SK-N-SH treated with all-trans-retinoic acid at 6 μM for 48 hours (cell line): ENCODE results near the gene FAM234A.

ENCODE experiments used
- ATAC-seq: fragments of 200-7000 bp; cut with Tn5 transposase; 3 replicates; pipeline ENCODE4 v1.9.1; 2020; ENCODE audit warnings: mild to moderate bottlenecking, moderate library complexity
- ARNTL ChIP-seq: fragments of 450-650 bp; formaldehyde crosslinking; IDR thresholded peaks from 2 replicates; pipeline ENCODE4 v1.5.0; 2020; ENCODE audit warnings: low read depth, mild to moderate bottlenecking, moderate library complexity, borderline replicate concordance
- BACH2 ChIP-seq: fragments of 250-450 bp; sonication (Bioruptor Pico); IDR thresholded peaks from 2 replicates; pipeline ENCODE4 v1.9.0; 2021; ENCODE audit warnings: mild to moderate bottlenecking, borderline replicate concordance
- CSDC2 ChIP-seq: fragments of 250-450 bp; sonication (Bioruptor Pico); IDR thresholded peaks from 2 replicates; pipeline ENCODE4 v1.5.0; 2020; ENCODE audit warnings: mild to moderate bottlenecking, moderate library complexity
- CSRNP3 ChIP-seq: fragments of 250-450 bp; sonication (Bioruptor Pico); IDR thresholded peaks from 2 replicates; pipeline ENCODE4 v1.5.1; 2021; ENCODE audit warnings: mild to moderate bottlenecking, moderate library complexity
- GLIS3 ChIP-seq: fragments of 250-450 bp; sonication (Bioruptor Pico); IDR thresholded peaks from 2 replicates; pipeline ENCODE4 v1.5.0; 2020; ENCODE audit warnings: mild to moderate bottlenecking, moderate library complexity
- ISL1 ChIP-seq: fragments of 250-450 bp; sonication (Bioruptor Pico); IDR thresholded peaks from 2 replicates; pipeline ENCODE4 v2.1.2; 2022; ENCODE audit warnings: mild to moderate bottlenecking, moderate library complexity
- OSR1 ChIP-seq: fragments of 250-450 bp; sonication (Bioruptor Pico); IDR thresholded peaks from 2 replicates; pipeline ENCODE4 v1.8.0; 2022; ENCODE audit warnings: moderate library complexity, mild to moderate bottlenecking, inconsistent platforms
- PATZ1 ChIP-seq: fragments of 250-450 bp; sonication (Bioruptor Pico); IDR thresholded peaks from 2 replicates; pipeline ENCODE4 v1.8.0; 2020; ENCODE audit warnings: mild to moderate bottlenecking, moderate library complexity, borderline replicate concordance
- POU6F1 ChIP-seq: fragments of 250-450 bp; sonication (Bioruptor Pico); IDR thresholded peaks from 2 replicates; pipeline ENCODE4 v1.8.0; 2021; ENCODE audit warnings: low read depth, mild to moderate bottlenecking, moderate library complexity, borderline replicate concordance
- PPARA ChIP-seq: fragments of 250-450 bp; sonication (Bioruptor Pico); IDR thresholded peaks from 2 replicates; pipeline ENCODE4 v1.5.0; 2020; ENCODE audit warnings: mild to moderate bottlenecking, borderline replicate concordance
- RARB ChIP-seq: fragments of 250-450 bp; sonication (Bioruptor Pico); IDR thresholded peaks from 2 replicates; pipeline ENCODE4 v1.8.0; 2021; ENCODE audit warnings: mild to moderate bottlenecking, moderate library complexity
- SNAI2 ChIP-seq: fragments of 250-450 bp; sonication (Bioruptor Pico); IDR thresholded peaks from 2 replicates; pipeline ENCODE4 v1.5.0; 2020; ENCODE audit warnings: mild to moderate bottlenecking, moderate library complexity
- TOX ChIP-seq: fragments of 250-450 bp; sonication (Bioruptor Pico); IDR thresholded peaks from 2 replicates; pipeline ENCODE4 v1.8.0; 2021; ENCODE audit warnings: mild to moderate bottlenecking, moderate library complexity, borderline replicate concordance
- TSHZ2 ChIP-seq: fragments of 250-450 bp; sonication (Bioruptor Pico); IDR thresholded peaks from 2 replicates; pipeline ENCODE4 v1.5.0; 2020; ENCODE audit warnings: mild to moderate bottlenecking, moderate library complexity
- ZC3H10 ChIP-seq: fragments of 250-450 bp; sonication (Bioruptor Pico); IDR thresholded peaks from 2 replicates; pipeline ENCODE4 v1.5.1; 2021; ENCODE audit warnings: mild to moderate bottlenecking, moderate library complexity
- ZFP30 ChIP-seq: fragments of 450-650 bp; formaldehyde crosslinking; IDR thresholded peaks from 2 replicates; pipeline ENCODE4 v1.5.0; 2022; ENCODE audit warnings: mild to moderate bottlenecking, moderate library complexity
- ZNF565 ChIP-seq: fragments of 450-650 bp; formaldehyde crosslinking; conservative IDR thresholded peaks from 2 replicates; pipeline ENCODE4 v1.5.0; 2020; ENCODE audit warnings: low read depth, mild to moderate bottlenecking, moderate library complexity
- ZNF70 ChIP-seq: fragments of 450-650 bp; formaldehyde crosslinking; IDR thresholded peaks from 2 replicates; pipeline ENCODE4 v1.5.0; 2020; ENCODE audit warnings: mild to moderate bottlenecking, moderate library complexity
- ZNF8 ChIP-seq: fragments of 450-650 bp; formaldehyde crosslinking; IDR thresholded peaks from 2 replicates; pipeline ENCODE4 v1.5.0; 2020; ENCODE audit warnings: mild to moderate bottlenecking, moderate library complexity

Gene FAM234A

GRCh38 chr16:234468-235305 lies at the start of gene FAM234A:
Gene FAM234A (plus strand): TSS chr16:234821. CDS start chr16:254414, 19,593 bp downstream.
- TF ChIP-seq SNAI2 (no peak), TOX (CRISPR knock-in tag) (no peak), ZNF8 (CRISPR knock-in tag) (peak; percentile 19; the same call in 1 of the 2 replicates), ZNF70 (CRISPR knock-in tag) (peak; percentile 59; the same call in 1 of the 2 replicates)
- ATAC-seq = peak; percentile 83

- no peak for ATAC-seq
- no peak for TF ChIP-seq CSRNP3 (CRISPR knock-in tag)
- no peak for TF ChIP-seq ISL1 (CRISPR knock-in tag)
- no peak for TF ChIP-seq POU6F1
- TF ChIP-seq ZNF8 (CRISPR knock-in tag) = no peak
- no peak for TF ChIP-seq PPARA (CRISPR knock-in tag)
These were observed 49.4 kb upstream of the FAM234A start for GRCh38 chr16:185213-185612.

GRCh38 chr16:185691-186090 lies 48.9 kb upstream of the FAM234A start:
- no peak for ATAC-seq
- TF ChIP-seq ISL1 (CRISPR knock-in tag) = no peak
- no peak for TF ChIP-seq PPARA (CRISPR knock-in tag)
- no peak for TF ChIP-seq ZNF70 (CRISPR knock-in tag)
- TF ChIP-seq CSDC2 (CRISPR knock-in tag) = no peak
- TF ChIP-seq TOX (CRISPR knock-in tag) = no peak
- no peak for TF ChIP-seq ARNTL (CRISPR knock-in tag)
- no peak for TF ChIP-seq ZNF565 (CRISPR knock-in tag)
- TF ChIP-seq ZC3H10 (CRISPR knock-in tag) = no peak
- TF ChIP-seq PATZ1 (CRISPR knock-in tag) = no peak
- no peak for TF ChIP-seq CSRNP3 (CRISPR knock-in tag)
- TF ChIP-seq TSHZ2 = no peak
- TF ChIP-seq ZFP30 = no peak
- TF ChIP-seq OSR1 (CRISPR knock-in tag) = no peak
- TF ChIP-seq GLIS3 (CRISPR knock-in tag) = no peak
- no peak for TF ChIP-seq BACH2
- TF ChIP-seq RARB (CRISPR knock-in tag) = no peak
